Measurements from ENCODE around the gene E2F6. TPM values are rescaled to one million over a fixed set of nuclear protein-coding genes. Genes with fewer than 3 reads are reported as not detected.

Gene E2F6
- total and polyA plus RNA-seq, 2 of the 8 experiments (the other 6 are each of a cell fraction or from before 2014, with no cell fraction given) = 8.3 to 14.9 TPM

DNA sequence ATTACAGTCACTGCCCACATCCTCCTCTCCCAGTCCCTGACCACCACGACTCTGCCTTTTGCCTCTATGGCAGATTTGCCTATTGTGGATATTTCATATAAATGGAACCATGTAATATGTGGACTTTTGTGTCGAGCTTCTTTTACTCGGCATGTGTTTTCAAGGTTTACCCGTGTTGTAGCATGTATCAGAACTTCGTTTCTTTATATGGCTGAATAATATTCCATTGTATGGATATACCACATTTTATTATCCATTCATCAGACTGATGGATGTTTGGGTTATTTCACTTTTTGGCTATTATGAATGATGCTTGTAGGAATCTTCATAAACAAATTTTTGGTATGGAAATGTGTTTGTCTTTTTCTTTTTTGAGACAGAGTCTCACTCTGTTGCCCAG is 24.2 kb upstream of the E2F6 start (continued):
- no peak for TF ChIP-seq EGR1 (IDR thresholded peaks at IDR 0.05; ENCODE audit: borderline replicate concordance, low read depth, low read length)

Measured in H1 (cell line).